GM12875 (cell line): ENCODE measurements around the gene ATG4B.

Experiments used
- H3K4me3 ChIP-seq: one replicate; pipeline ENCODE4 v1.5.1; 2011; ENCODE audit warnings: low read depth, low read length, control low read depth
- CTCF ChIP-seq: IDR thresholded peaks from 2 replicates; pipeline ENCODE4 v1.5.1; 2011; ENCODE audit warnings: low read depth, mild to moderate bottlenecking, control low read depth, inconsistent platforms, low read length, moderate library complexity, borderline replicate concordance; ENCODE audit not compliant: insufficient read depth

Gene ATG4B

DNA sequence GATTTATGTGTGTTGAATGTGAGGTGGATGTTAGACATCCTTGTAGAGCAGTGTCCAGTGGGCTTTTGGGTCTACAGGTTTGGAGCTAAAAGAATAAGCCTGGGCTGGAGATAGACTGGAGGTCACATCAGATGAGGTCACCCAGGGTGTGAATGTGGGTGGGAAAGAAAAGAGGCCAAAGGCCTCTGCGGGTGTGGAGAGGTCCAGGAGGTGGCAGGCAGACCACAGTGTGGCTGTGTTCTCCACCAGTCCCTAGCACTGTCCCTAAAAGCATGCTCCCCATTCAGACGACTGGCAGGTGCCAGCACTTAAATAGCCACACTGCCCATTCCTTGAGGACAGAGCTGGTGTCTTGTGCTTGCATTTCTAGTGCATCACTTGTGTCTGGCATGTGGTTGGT, 4.1 kb downstream of the ATG4B start:
- H3K4me3 ChIP-seq: no peak overlapping the region
- no peak for TF ChIP-seq CTCF

DNA sequence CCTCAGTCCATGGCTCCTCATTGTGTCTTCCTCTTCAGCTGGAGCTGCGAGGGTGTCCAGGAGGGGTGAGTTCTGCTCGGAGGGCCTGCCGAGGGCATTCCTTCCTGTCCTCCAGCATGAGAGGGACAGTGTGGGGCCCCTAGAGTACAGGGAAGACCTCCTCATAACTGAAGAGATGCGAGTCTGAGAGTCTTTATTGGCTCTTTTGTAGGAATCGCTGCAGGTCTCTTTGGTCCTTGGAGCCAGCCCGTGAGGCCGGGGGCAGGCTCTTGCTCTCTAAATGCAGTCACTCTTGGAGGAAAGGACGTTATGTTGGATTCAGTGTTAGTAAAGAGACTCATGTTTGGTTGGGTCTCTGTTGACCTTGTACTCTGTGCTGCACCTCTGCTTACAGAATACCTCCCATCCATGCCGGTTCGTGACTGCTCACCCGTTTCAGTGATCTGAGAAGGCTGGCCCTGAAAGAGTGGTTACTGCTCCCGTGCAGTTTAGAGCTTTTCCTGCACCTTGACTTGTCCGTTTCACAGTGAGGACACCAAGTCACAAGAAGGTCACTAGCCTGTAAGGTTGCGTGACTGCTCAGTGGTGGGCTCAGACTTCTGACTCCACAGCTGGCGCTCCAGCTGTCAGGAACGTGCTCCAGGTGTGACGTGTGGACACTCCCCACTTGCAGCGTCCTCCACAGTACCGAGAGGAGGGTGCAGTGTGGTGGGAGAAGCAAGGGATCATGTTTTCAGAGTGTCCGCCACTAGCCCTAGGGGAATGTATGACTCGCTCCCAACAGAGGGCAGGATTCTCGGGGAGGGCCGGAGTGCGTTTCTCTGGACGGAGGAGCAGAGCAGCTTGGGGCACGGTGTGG, 7.8 kb downstream of the ATG4B start:
- no peak for TF ChIP-seq CTCF
- no peak overlapping the region for H3K4me3 ChIP-seq

GRCh38 chr2:241645915-241646645, 8.6 kb downstream of the ATG4B start:
- TF ChIP-seq CTCF: no peak
- no peak overlapping the region for H3K4me3 ChIP-seq

- no peak overlapping the region for H3K4me3 ChIP-seq
- TF ChIP-seq CTCF: no peak
These were observed 11.0 kb downstream of the ATG4B start for GRCh38 chr2:241648453-241648852.

DNA sequence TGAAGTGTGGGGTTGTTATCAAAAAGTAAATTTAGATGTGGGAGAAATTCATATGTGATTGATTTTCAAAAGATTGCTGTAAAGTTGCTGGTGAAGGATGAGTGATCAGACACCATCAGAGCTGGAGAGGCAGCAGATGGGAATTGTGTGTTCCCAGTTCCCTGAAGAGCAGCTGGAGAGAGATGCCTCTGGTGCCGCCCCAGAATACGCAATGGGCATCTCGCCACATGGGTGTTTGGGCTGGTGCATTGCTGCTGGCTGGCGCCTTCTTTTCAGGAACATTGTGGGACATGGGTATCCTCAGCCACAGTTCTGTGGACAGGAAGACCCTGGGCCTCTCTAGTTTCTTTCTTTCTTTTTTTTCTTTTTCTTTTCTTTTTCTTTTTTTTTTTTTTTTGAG, 11.9 kb downstream of the ATG4B start:
- no peak for TF ChIP-seq CTCF
- H3K4me3 ChIP-seq: no peak overlapping the region

GRCh38 chr2:241649927-241650326, 12.4 kb downstream of the ATG4B start:
- TF ChIP-seq CTCF: no peak
- H3K4me3 ChIP-seq: no peak overlapping the region
